ENCODE measurements around the gene NXNL1. TPM values are rescaled to one million over a fixed set of nuclear protein-coding genes. Genes with fewer than 3 reads are reported as not detected.

NXNL1 gene
- total RNA-seq, 1 experiment from 2014 or later: not detected

DNA sequence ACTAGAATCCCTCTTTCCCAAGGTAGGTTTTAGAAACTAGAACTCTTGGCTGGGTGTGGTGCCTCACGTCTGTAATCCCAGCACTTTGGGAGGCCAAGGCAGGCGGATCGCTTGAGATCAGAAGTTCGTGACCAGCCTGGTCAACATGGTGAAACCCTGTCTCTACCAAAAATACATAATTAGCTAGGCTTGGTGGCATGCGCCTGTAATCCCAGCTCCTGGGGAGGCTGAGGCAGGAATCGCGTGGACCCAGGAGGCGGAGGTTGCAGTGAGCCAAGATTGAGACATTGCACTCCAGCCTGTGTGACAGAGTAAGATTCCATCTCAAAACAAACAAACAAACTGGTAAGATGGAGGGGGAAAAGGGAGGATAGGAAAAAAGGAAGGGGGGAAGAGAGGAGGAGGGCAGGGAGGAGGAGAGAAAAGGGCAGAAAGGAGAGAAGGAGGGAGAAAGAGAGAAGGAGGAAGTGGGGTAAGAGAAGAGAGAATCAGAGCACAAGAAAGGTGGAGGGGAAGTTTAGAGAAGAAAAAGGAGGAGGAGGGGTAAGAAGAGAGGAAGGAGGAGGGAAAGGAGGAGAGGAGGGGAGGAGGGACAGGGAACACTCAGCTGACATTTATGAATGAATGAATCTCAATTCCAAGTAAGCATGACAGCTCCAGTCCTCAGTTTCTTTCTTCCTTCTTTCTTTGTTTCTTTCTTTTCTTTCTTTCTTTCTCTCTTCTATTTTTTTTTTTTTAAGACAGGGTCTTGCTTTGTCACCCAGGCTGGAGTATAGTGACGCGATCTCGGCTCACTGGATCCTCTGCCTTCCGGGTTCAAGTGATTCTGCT is 7.0 kb upstream of the NXNL1 start:
- H3K9me3 ChIP-seq (ENCODE audit: control insufficient read depth in 1 of 2, insufficient read depth in 1 of 2, low read depth in 1 of 2, low read length in 2 of 2): no peaks in the 10 kb centered on the region
- no peak overlapping the region for H3K27ac ChIP-seq (ENCODE audit: low read depth, low read length)
- no peak overlapping the region for H3K4me2 ChIP-seq (ENCODE audit: low read length)
- intact Hi-C loops (cut with micrococcal nuclease): loop anchor here (2.0 kb wide), 1 partner anchor 121 kb away; no protein-coding TSS in a partner anchor
- H3K4me1 ChIP-seq (ENCODE audit: control insufficient read depth in 1 of 2, insufficient read depth in 2 of 2, low read length in 2 of 2): peaks cover 22 to 48% of the 10 kb centered on the region in 2 experiments
- ChIA-PET CTCF (interaction anchor here (1.5 to 2.7 kb wide), 4 partner anchors 26 to 82 kb away, joined by 5 to 16 read pairs (median 6); no protein-coding TSS in a partner anchor), RAD21 (ENCODE audit: low non-redundant PET in 1 of 2, low total read pairs in 2 of 2, uncharacterized antibody in 2 of 2, unreplicated experiment in 2 of 2) (no interaction called here), POLR2A (interaction anchor here (0.7 kb wide), 1 partner anchor 82 kb away, joined by 3 read pairs; no protein-coding TSS in a partner anchor)
- H3K4me3 ChIP-seq (replicated peaks in 1 of 2; ENCODE audit: low read depth in 1 of 2, low read length in 2 of 2): no peak overlapping the region
- no peaks in the 10 kb centered on the region for H4K20me1 ChIP-seq (ENCODE audit: insufficient read depth)
- H3K36me3 ChIP-seq (ENCODE audit: control insufficient read depth in 1 of 2, insufficient read depth in 2 of 2, low read length in 2 of 2): no peaks in the 10 kb centered on the region
- H3K9ac ChIP-seq (ENCODE audit: low read length): no peak overlapping the region
- no peak for ATAC-seq
- no peaks in the 10 kb centered on the region for H3K27me3 ChIP-seq (ENCODE audit: insufficient read depth, low read length)
- no peaks in the 10 kb centered on the region; the same call in 1 of the 2 replicates for H3K79me2 ChIP-seq (ENCODE audit: insufficient read depth, low read length)
- DNase-seq (ENCODE audit: low read depth, low spot score): no peak
- peak overlapping the region; percentile 32 for H2AFZ ChIP-seq (ENCODE audit: low read depth, low read length, poor library complexity, severe bottlenecking)
- H3K9me2 ChIP-seq (ENCODE audit: insufficient read depth): no peaks in the 10 kb centered on the region
- BruUV-seq (replicated peaks): no TSS peak
- TF ChIP-seq EGR1 (IDR thresholded peaks at IDR 0.05; ENCODE audit: low read depth): no peak
- no peak for TF ChIP-seq EZH2 (IDR thresholded peaks at IDR 0.05)
- no peak for TF ChIP-seq CTCF (IDR thresholded peaks at IDR 0.05 in 2 of 3, conservative IDR thresholded peaks at IDR 0.05 in 1 of 3; ENCODE audit: borderline replicate concordance in 1 of 3, insufficient read depth in 1 of 3, low read depth in 2 of 3, low read length in 2 of 3)
- no peak for TF ChIP-seq CBX3 (IDR thresholded peaks at IDR 0.05; ENCODE audit: low read depth)
- no peak for TF ChIP-seq SIN3A (IDR thresholded peaks at IDR 0.05; ENCODE audit: low read depth)
- TF ChIP-seq ELF1 (IDR thresholded peaks at IDR 0.05; ENCODE audit: borderline replicate concordance, low read depth): no peak
- TF ChIP-seq POLR2AphosphoS5 (IDR thresholded peaks at IDR 0.05; ENCODE audit: low read depth, low read length): no peak
- no peak for TF ChIP-seq ZNF274 (IDR thresholded peaks at IDR 0.05; ENCODE audit: low read depth, low read length)
- TF ChIP-seq TCF7L2 (IDR thresholded peaks at IDR 0.05; ENCODE audit: borderline replicate concordance, extremely low read depth, insufficient read depth, insufficient read length): no peak
- TF ChIP-seq JUND (IDR thresholded peaks at IDR 0.05): no peak
- no peak for TF ChIP-seq REST (IDR thresholded peaks at IDR 0.05; ENCODE audit: low read depth)
- TF ChIP-seq, protein P1, sequence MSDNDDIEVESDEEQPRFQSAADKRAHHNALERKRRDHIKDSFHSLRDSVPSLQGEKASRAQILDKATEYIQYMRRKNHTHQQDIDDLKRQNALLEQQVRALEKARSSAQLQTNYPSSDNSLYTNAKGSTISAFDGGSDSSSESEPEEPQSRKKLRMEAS (IDR thresholded peaks at IDR 0.05): no peak
- no peak for TF ChIP-seq SP1 (IDR thresholded peaks at IDR 0.05; ENCODE audit: low read depth)
